Activated effector memory CD4-positive, alpha-beta T cell treated with Interleukin-2 at 50 U/mL for 16 hours (primary cell): ENCODE data around the gene TBL2.
"Not testable (repeated sequence)": the region's sequence is repeated elsewhere in the genome, so short reads cannot be mapped to it uniquely, and the experiment has no call there.

ENCODE experiments used
- DNase-seq: peaks from one replicate; pipeline ENCODE4 v3.0.0-alpha.2; 2020

The TBL2 gene

GRCh38 chr7:73569042-73569608, 9.3 kb downstream of the TBL2 start:
- no peak for DNase-seq

- DNase-seq: no peak
Observed at GRCh38 chr7:73567846-73568685, 10.3 kb downstream of the TBL2 start.

- no peak for DNase-seq
Observed at GRCh38 chr7:73567140-73567539, 11.2 kb downstream of the TBL2 start.

GRCh38 chr7:73566431-73566830, 11.9 kb downstream of the TBL2 start:
- DNase-seq: not testable (repeated sequence)

- no peak for DNase-seq
Observed at GRCh38 chr7:73565675-73566340, 12.6 kb downstream of the TBL2 start.

GRCh38 chr7:73560109-73560835, 18.1 kb downstream of the TBL2 start:
- no peak for DNase-seq

GRCh38 chr7:73557397-73558257, 20.8 kb downstream of the TBL2 start, which contains the start of gene BCL7B:
Gene BCL7B (minus strand): TSS chr7:73557690. CDS start chr7:73557578, 112 bp downstream.
- DNase-seq: peak; percentile 73

GRCh38 chr7:73557108-73557396, 21.3 kb downstream of the TBL2 start:
- DNase-seq: peak; percentile 91

GRCh38 chr7:73556208-73557107, 21.9 kb downstream of the TBL2 start:
- DNase-seq: no peak

GRCh38 chr7:73555411-73555982, 22.9 kb downstream of the TBL2 start:
- no peak for DNase-seq

- DNase-seq: not testable (repeated sequence)
Observed at GRCh38 chr7:73550093-73550492, 28.3 kb downstream of the TBL2 start.

- no peak for DNase-seq
Observed at GRCh38 chr7:73549176-73549575, 29.2 kb downstream of the TBL2 start.

- no peak for DNase-seq
Observed at GRCh38 chr7:73547841-73548240, 30.5 kb downstream of the TBL2 start.

- DNase-seq: no peak
Observed at GRCh38 chr7:73544678-73545077, 33.7 kb downstream of the TBL2 start.

GRCh38 chr7:73541722-73542121, 36.7 kb downstream of the TBL2 start:
- no peak for DNase-seq

- no peak for DNase-seq
Observed at GRCh38 chr7:73539709-73540108, 38.7 kb downstream of the TBL2 start.

GRCh38 chr7:73538510-73538909, 39.9 kb downstream of the TBL2 start:
- not testable (repeated sequence) for DNase-seq

- no peak for DNase-seq
Observed at GRCh38 chr7:73537051-73537450, 41.3 kb downstream of the TBL2 start.

GRCh38 chr7:73536479-73536878, 41.9 kb downstream of the TBL2 start:
- DNase-seq: no peak

- not testable (repeated sequence) for DNase-seq
Observed at GRCh38 chr7:73535918-73536317, 42.5 kb downstream of the TBL2 start.

GRCh38 chr7:73533742-73534141, 44.6 kb downstream of the TBL2 start:
- DNase-seq: no peak
